HG03432 (cell line): ENCODE results near the gene MT1F.

Source experiments
- ATAC-seq: cut with Tn5 transposase; IDR thresholded peaks from one replicate; pipeline ENCODE4 v1.9.1; 2021; ENCODE audit warnings: mild to moderate bottlenecking, moderate library complexity; ENCODE audit not compliant: unreplicated experiment

Gene MT1F

GRCh38 chr16:56690420-56691122 is 32.8 kb downstream of the MT1F start:
- no peak for ATAC-seq

GRCh38 chr16:56691885-56692284 is 34.1 kb downstream of the MT1F start:
- ATAC-seq, result no peak

- ATAC-seq, result no peak
Measured at GRCh38 chr16:56695246-56695645, 37.5 kb downstream of the MT1F start.

- ATAC-seq, result no peak
Measured at GRCh38 chr16:56697456-56698155, 39.8 kb downstream of the MT1F start.

GRCh38 chr16:56700195-56700594 is 42.4 kb downstream of the MT1F start:
- ATAC-seq, result no peak

- no peak for ATAC-seq
Measured at GRCh38 chr16:56700631-56701030, 42.9 kb downstream of the MT1F start.

GRCh38 chr16:56701534-56701933 is 43.8 kb downstream of the MT1F start:
- no peak for ATAC-seq

- no peak for ATAC-seq
Measured at GRCh38 chr16:56702836-56703235, 45.1 kb downstream of the MT1F start.
